GM03348 (cell line): ENCODE data around the gene PLEKHG5.

Experiments
- DNase-seq: peaks from one replicate; pipeline ENCODE4 v3.0.0; 2012; ENCODE audit warnings: low spot score

The PLEKHG5 gene, protein sequence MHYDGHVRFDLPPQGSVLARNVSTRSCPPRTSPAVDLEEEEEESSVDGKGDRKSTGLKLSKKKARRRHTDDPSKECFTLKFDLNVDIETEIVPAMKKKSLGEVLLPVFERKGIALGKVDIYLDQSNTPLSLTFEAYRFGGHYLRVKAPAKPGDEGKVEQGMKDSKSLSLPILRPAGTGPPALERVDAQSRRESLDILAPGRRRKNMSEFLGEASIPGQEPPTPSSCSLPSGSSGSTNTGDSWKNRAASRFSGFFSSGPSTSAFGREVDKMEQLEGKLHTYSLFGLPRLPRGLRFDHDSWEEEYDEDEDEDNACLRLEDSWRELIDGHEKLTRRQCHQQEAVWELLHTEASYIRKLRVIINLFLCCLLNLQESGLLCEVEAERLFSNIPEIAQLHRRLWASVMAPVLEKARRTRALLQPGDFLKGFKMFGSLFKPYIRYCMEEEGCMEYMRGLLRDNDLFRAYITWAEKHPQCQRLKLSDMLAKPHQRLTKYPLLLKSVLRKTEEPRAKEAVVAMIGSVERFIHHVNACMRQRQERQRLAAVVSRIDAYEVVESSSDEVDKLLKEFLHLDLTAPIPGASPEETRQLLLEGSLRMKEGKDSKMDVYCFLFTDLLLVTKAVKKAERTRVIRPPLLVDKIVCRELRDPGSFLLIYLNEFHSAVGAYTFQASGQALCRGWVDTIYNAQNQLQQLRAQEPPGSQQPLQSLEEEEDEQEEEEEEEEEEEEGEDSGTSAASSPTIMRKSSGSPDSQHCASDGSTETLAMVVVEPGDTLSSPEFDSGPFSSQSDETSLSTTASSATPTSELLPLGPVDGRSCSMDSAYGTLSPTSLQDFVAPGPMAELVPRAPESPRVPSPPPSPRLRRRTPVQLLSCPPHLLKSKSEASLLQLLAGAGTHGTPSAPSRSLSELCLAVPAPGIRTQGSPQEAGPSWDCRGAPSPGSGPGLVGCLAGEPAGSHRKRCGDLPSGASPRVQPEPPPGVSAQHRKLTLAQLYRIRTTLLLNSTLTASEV

DNA sequence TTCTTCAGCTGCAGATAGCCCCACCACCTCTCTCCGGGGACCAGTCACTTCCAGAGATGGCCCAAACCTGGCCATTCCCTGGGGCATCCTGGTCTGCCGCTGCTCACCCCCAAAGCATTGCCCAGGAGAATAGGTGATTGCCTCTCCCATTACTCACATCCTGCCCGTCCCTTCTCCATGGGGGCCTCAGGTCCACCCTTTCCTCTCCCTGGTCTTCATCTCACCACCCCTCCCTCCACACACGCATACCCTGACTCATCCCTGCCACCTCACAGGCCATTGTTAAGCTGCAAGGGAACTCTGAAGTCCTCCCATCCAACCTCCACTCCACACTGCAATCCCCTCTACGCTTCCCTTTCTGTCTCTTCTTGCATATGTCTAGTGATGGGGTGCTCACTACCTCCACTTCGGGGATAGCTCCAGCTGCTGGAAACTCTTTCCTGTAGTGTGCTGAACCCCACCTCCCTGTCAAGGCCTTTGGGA lies at the start of gene PLEKHG5:
PLEKHG5 (minus strand) TSS at position 188 of the 483 bp plus-strand sequence. CDS start 14,096 bp downstream, outside the sequence.
- peak; percentile 60 for DNase-seq

DNA sequence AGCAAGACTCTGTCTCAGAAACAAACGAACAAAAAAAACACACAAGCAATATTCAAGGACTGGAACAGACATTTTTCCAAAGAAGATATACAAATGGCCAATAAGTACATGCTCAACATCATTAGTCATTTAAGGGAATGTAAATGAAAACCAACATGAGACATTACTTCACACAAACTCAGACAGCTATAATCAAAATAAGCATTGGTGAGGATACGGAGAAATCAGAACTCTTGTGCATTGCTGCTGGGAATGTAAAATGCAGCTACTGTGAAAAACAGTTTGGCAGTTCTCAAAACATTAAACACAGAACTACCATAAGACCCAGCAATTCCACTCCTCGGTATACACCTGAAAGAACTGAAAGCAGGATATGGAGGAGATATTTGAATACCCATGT lies 47.5 kb upstream of the PLEKHG5 start:
- DNase-seq, result peak; percentile 20

DNA sequence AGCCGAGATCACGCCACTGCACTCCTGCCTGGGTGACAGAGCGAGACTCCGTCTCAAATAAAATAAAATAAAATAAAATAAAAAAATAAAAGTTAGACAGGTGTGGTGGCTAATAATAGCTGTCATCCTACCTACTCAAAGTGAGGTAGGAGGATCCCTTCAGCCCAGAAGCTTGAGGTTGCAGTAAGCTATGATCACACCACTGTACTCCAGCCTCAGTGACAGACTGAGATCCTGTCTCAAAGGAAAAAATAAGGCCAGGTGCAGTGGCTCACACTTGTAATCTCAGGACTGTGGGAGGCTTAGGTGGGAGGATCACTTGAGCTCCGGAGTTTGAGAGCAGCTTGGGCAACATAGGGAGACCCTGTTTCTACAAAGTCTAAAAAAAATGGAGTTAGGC lies 44.8 kb upstream of the PLEKHG5 start:
- no peak for DNase-seq

DNA sequence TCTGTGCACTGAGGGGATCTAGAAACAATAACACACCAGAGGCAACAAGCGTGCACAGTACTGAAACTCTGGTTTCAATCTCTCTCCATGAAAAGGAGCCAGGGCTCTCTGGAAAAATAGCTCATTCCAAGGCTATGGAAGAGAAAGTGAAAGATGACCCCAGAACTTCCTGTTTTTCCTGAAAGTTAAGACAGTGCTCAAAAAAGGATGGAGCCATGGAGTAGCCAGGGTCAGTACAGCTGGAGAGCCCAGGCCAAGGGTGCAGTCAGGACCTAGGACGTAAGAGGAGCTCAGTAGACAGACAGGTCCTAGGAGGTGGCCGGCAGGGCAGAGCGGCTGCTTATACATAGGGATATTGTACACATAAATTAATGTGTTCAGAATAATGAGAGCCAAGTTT lies 43.7 kb upstream of the PLEKHG5 start:
- no peak for DNase-seq

DNA sequence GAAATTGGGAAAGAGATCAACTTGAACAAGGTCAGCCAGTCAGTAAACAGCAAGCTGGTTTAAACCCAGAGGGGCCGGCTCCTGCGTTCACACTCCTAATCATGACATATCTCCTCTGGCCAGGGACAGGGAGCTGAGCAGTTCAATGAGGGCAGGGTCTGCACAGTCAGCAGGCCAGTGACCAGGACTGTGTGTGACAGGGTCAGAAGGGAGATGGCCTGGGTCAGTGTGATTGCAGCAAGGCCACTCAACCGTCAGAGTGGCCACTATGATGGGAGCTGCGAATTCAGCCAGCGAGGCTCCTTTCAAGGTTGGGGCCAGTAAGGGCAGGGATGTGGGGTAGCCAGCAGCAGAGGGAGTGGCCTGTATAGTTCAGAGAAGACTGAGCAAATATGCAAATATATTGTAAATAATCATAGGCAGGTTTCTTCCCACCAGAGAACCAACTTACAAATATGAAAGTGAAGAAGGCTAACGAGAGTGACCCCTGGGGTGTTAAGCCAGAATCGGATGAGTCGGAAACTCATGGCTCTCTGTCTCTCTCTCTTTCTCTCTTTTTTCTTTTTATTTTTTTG lies 42.9 kb upstream of the PLEKHG5 start:
- DNase-seq, result no peak

DNA sequence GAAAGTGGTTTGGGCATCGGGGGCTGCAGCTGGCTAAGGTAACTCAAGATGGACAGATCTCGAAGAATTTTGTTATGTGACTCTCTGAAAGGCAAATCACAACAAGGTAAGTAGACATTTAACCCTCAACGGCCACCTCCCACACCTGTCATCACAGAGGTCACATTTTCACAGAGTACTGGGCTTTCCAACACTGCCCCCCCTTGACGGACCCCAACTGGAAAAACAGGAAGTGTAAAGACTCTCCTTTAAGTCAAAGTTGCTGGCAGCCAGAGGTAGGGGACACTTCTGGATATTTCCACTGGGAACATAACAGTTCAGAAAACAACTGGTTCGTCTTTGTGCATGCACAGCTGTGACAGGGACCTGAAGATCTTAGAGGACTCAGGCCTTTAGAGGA lies 40.5 kb upstream of the PLEKHG5 start:
- no peak for DNase-seq

DNA sequence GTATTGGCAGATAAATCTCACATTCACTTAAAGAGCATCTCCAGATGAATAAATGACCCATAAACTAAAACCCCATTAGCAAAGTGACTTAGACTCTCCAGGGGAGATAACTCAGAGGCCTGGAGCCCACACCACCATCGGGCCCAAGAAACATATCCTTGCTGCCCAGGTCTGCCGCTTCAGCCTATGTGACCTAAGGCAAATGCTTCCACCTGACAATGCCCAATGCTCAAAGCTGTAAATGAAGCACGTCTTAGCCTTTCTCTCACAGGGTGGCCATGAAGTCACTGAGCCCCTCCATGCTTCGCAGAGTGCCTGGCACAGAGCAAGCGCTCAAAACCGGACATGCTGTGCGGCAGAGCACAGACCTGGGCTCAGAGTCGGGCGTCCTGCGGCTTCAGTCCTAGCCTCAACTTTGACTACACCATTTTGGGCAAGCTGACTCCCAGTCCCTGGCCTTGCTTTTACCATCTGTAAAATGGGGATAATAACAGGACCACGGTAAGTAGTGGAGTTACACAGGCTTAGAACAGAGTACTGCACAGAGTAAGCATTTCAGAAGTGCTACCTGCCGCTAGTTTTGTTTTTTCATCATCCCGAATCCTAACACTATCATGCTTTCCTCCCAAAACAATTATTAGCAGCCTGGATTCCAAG lies 39.2 kb upstream of the PLEKHG5 start:
- DNase-seq, result no peak

DNA sequence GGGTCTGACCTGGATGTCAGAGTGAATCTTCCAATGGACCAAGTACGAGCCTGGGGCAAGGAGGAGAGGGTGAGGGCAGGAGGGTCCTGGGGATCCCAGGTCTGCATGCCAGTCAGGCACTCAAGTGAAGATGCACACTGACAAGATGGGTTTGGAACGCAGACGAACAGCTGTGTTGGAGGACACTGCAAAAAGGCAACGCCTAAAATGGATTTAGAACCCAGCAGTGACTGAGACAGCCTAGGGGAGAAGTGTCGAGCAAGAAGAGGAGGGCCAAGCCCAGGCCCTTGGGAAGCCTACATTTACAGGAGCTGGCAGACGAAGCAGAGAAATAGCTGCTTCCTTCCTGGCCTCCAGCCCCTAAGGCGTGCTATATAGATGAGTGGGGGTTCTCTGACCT lies 37.0 kb upstream of the PLEKHG5 start:
- DNase-seq, result no peak

DNA sequence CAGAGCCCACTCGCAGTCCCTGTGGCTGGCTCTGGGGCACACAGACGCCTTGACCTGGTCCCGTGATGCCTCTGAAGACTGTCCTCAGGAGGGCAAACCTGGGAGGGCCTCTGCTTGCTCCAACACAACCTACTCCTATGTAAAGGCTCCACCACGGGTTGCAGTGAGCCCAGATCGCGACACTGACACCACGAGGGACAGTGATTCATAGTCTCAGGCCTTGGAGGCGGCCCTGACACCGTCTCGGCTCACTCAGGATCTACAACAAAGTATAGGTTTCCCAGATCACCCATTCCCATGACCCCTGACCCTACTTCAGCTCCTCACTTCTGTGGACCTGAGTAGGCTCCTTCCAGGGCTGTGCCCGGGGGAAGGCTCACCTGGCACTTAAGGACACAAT lies 34.8 kb upstream of the PLEKHG5 start:
- DNase-seq, result no peak

DNA sequence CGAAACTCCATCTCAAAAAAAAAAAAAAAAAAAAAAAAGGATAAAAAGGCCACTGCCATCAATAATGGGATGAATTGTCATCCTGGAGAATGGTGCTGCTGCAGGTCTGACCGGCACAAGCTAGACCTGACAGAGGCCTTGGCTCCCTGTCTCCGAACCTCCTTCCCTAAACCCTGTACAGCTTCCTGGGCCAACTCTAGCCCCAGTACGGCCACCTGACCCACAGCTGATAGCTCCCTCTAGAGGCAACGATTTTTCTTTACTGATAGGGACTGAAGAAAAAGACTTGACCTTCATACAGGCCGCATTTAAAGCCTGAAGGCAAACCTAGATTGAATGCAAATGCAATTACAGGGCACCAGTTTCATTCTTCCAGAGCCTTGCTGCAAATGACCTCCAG lies 32.1 kb upstream of the PLEKHG5 start:
- peak; percentile 72 for DNase-seq

DNA sequence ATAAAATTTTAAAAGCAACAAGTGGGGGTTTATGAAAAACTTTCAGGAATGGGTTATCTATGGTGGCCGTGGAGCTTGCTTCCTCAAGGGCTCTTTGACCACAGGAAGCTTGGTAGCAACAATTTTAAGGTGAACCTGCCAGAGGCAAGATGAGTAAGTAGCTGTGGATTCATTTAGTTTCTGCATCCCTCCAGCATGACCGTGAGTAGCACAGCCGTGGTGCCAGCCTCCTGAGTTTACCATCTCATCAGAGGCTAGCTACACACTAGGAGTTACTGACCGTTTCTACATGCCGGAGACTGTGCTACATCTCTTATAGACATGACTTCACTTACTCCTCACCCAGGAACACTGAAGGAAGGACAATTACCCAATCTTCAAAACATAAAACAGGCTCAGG lies 30.1 kb upstream of the PLEKHG5 start:
- DNase-seq, result no peak

DNA sequence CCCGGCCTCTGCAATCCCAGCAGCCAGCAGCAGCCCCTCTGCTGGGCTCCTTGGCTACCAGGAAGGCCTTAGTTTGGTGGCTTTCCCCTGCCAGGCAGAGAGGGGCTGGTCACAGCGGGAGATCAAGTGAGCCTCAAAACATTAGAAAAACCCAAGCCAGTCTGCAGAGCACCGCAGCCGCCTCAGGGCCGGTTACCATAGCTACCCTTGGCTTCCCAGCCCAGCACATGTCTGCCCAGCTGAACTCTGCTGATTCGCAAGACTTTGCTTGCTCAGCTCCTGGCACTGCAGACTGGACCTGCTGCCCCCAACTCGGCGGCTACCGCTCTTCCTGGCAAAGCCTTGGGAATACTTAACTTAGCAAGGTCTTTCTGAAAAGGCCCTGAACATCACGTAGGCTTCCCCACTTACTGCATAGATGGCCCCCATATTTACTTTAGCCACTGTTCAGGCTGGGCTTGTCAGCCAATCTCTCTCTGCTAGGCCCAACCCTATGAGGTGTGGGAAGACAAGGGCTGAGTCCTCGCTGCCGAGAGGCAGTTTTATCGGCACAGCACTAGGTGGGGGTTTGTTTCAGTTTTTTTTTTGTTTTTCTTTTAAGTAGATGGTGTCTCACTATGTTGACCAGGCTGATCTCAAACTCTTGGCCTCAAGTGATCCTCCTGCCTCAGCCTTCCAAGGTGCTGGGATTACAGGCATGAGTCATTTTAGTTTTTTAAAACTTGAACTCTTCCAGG lies 28.6 kb upstream of the PLEKHG5 start:
- peak; percentile 84 for DNase-seq

DNA sequence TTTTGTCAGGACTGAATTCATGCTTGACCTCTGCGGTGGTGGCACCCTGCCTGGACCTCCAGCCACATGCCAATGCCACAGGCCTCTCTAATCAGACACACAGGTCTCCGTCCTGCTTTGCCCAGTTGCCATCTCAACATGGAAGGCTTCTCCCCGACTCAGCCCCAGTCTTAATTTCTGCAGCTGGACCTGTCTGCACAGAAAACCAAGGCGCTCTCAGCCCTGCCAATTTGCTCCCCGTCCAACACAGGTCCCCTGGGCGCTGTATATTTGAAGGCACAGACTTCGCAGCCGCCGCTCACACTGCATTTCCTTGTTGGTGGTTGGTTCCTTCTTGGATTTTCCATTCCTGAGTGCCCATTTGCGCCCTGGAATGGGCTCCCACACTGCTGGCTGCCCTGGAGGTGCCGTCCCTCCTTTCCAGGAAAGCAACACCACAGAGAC lies 28.0 kb upstream of the PLEKHG5 start:
- DNase-seq, result no peak

DNA sequence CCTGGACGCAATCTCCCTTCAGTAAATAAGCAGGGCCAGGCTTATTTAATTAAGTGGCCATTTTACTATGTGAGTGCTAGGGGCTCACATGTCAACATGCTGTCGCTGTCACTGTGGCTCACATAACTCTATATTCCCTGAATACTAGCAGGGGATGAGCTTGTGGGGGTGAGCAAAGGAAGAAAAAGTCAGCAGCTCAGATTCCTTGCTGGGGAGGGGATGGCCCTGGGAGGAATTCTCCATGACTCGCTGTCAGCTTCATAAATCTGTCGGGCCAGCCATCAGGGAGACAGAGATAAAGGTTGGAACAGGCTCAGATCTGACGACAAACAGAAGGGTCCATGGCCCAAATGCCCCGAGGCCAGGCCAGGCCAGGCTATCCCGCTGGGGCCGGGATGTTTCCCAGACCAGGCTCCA lies 26.0 kb upstream of the PLEKHG5 start:
- DNase-seq, result no peak

DNA sequence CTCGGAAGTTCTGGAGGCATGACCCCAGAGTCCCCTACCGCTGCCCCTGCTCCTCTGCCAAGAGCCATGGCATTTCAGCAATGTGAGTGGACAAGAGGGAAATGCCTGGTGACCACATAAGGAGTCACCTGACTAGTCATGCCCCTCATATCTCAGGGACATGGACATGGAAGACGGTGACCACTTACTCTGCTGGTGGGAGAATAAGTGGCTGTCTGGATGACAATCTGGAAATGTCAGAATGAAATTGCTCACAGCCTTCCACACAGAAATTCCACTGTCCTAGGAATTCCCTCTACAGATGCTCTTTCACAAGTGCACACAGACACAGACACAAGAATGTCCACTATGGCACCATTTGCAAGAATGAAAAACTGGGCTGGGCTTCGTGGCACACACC lies 24.3 kb upstream of the PLEKHG5 start:
- no peak for DNase-seq

DNA sequence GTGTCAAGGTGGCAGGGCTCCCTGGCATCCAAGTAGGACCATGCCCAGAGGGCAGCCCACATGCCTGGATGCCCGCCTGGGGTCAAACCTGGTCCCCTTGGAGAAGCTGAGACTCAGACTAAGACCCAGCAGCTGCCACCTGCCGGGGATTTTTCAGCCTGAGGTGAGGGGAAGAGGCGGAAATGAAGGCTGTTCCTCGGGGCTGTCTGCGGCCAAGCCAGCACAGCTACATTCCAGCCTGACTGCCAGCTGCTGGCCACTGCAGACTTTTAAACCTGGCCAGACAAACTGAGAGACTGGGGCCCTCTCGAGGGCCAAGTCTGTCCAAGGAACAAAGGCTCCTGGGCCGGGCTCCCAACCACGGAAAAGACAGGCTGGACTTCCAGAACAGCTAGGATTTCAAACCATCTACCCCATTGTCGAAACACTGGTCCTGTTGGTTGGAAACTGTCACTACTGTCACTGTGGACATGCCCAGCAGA lies 21.9 kb upstream of the PLEKHG5 start:
- peak; percentile 55 for DNase-seq

DNA sequence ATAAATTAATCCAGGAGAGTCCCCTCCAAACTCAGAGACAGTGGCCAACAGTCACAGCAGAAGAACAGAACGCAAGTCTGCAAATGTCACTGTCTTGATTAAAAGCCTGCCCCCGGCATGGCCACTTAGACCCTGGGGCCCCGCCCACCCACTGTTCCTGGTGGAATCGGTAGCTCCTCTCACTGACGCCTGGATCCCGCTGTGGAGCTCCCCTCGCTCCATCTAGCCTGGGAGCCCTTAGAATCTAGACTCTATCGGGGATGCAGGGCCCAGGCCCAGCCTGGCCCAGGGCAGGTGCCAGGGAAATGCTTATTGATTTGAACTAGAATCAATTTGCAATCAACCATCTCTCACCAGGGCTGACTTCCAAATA lies 21.4 kb upstream of the PLEKHG5 start:
- DNase-seq, result no peak

DNA sequence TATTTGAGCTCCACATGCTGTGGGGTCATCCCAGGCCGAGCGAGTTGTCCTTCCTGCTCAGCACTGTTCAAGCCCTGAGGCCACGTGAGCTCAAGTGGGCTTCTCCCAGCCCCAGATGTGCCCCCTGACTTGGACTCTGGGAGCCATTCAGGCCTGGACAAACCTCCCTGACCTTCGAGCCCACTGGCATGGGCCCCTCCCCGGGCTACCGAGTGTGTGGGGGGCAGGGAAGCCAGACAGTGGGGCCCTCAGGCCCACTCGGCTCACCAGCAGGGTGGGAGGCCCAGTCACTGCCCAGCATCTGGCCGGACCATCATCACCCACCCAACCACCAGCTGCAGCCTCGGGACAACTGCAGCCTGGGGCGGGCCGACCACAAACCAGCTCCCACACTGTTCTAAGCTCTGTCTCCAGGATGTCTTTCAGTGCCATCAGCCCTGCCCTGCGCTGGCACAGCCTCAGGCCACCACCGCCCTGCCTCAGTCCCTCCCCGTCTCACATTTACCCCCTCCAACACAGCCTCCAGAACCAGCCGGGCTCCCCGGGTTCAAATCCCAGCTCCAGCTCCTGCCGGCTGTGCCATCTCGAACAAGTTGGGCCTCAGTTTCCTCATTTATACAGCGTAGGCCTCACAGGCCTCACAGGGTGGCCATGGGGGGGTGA lies 20.9 kb upstream of the PLEKHG5 start:
- no peak for DNase-seq

DNA sequence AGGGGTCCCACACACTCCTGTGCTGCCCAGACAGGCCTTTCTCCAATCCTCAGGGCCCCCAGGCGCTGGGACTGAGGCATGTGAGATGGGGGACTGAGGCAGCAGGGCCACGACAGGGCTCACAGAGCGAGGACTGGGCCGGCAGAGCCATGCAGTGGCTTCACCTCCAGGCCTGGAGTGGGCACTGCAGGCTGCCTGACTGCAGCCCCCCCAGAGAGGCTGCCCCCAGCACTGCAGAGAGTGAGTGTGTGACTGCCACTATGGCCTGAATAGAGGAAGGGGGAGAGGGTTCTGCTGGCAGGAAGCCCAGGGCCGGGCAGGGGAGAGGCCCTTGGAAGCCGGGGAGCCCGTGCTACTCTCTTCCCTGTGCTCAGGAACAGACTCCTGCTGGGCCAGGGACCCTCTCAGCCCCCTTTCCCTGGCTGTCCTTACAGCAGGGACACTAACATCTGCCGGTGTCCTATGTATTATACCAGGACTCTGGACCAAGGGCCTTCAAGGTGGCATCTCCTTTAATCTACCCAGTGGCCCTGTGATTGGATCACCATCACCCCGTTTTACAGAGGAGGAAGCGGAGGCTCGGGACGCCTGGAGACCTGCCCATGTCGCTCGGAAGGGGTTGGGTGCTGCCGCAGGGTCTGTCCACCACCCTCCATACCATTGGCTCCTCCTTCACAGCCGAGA lies 20.2 kb upstream of the PLEKHG5 start:
- DNase-seq, result no peak

DNA sequence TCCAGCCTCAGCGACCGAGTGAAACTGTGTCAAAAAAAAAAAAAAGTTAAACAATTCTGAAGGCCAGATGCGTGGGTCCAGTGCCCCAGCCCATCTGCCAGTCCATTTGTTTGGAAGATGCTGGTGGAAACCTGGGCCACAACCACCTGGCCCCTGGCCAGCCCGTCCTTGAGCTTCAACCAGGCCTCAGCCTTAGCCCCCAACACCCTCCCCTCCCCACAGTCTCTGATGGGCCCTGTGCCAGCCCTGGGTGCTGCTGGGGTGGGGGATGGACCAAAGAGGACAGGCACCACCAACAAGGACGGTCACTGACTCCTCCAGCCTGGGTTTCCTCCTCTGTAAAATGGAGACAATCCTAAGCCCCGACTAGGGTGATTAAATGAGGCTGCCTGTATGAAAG lies 19.6 kb upstream of the PLEKHG5 start:
- DNase-seq, result no peak
